Calu3 (cell line): ENCODE measurements around the gene RAD9B. TPM values are rescaled to one million over a fixed set of nuclear protein-coding genes. Genes with fewer than 3 reads are reported as not detected.
A peak's percentile ranks its signal among the peaks of the same experiment; 100 is the strongest.

ENCODE experiments used
- BruUV-seq: library from RNA; stranded (reverse); fragments of 400-500 nt; replicated peaks from 2 replicates; lab custom pipeline; 2021; lab: Mats Ljungman, UMichigan
- CTCF ChIA-PET: fragments of 300-600 bp; sonication (Branson Sonifier 250); formaldehyde crosslinking; loops from one replicate; lab custom pipeline; 2022; ENCODE audit warnings: antibody characterized with exemption; lab: Charles Lee
- DNase-seq: peaks from one replicate; pipeline ENCODE4 v3.0.0; 2022
- H3K27ac Mint-ChIP-seq: one replicate; pipeline ENCODE4 v1.8.0; 2022; ENCODE audit warnings: mixed read lengths; ENCODE audit not compliant: unreplicated experiment
- H3K27me3 Mint-ChIP-seq: one replicate; pipeline ENCODE4 v1.8.0; 2022; ENCODE audit warnings: mixed read lengths; ENCODE audit not compliant: unreplicated experiment
- H3K36me3 Mint-ChIP-seq: one replicate; pipeline ENCODE4 v1.8.0; 2022; ENCODE audit warnings: mild to moderate bottlenecking, moderate library complexity, mixed read lengths; ENCODE audit not compliant: insufficient read depth, unreplicated experiment
- H3K4me1 Mint-ChIP-seq: one replicate; pipeline ENCODE4 v1.8.0; 2022; ENCODE audit warnings: mild to moderate bottlenecking, low read depth, mixed read lengths; ENCODE audit not compliant: unreplicated experiment
- H3K4me3 Mint-ChIP-seq: one replicate; pipeline ENCODE4 v1.8.0; 2022; ENCODE audit warnings: mild to moderate bottlenecking, low read depth, moderate library complexity, mixed read lengths; ENCODE audit not compliant: unreplicated experiment
- H3K9me3 Mint-ChIP-seq: one replicate; pipeline ENCODE4 v1.8.0; 2022; ENCODE audit warnings: low read depth, mixed read lengths; ENCODE audit not compliant: unreplicated experiment
- intact Hi-C: fragments of 100-400 bp; cut with micrococcal nuclease; formaldehyde crosslinking; loops from one replicate; pipeline ENCODE4 v1.10.0; 2022; ENCODE audit not compliant: unreplicated experiment
- total RNA-seq: library from RNA; stranded (reverse); gene quantifications from 2 replicates; pipeline ENCODE4 v1.2.3, GENCODE V29; 2022
- TF ChIP-seq, protein P1 (sequence below): fragments of 200-600 bp; IDR thresholded peaks from one replicate; pipeline ENCODE4 v1.8.0; 2022; ENCODE audit warnings: antibody characterized with exemption; ENCODE audit not compliant: unreplicated experiment

Gene RAD9B
- total RNA-seq, 1 experiment from 2014 or later: 0.80 TPM

DNA sequence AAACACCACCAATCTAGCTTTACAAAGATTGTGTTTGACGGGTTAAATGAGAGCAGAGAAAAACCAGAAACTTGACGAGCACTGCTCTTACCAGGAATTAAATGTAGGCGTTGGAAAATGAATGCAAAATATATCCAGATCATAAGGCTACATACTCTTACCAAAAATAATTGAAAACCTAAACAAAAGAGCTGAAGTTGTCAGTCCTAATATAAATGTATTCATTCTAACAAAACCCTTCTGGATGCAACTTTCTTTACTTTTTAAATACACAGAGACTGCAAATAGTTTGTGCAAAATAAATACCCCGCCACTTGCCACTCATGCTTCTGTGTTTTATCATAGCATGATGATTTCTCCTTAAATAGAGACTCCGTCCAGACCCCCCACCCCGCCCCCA is 32.7 kb downstream of the RAD9B start:
- DNase-seq: no peak
- TF ChIP-seq, protein P1, sequence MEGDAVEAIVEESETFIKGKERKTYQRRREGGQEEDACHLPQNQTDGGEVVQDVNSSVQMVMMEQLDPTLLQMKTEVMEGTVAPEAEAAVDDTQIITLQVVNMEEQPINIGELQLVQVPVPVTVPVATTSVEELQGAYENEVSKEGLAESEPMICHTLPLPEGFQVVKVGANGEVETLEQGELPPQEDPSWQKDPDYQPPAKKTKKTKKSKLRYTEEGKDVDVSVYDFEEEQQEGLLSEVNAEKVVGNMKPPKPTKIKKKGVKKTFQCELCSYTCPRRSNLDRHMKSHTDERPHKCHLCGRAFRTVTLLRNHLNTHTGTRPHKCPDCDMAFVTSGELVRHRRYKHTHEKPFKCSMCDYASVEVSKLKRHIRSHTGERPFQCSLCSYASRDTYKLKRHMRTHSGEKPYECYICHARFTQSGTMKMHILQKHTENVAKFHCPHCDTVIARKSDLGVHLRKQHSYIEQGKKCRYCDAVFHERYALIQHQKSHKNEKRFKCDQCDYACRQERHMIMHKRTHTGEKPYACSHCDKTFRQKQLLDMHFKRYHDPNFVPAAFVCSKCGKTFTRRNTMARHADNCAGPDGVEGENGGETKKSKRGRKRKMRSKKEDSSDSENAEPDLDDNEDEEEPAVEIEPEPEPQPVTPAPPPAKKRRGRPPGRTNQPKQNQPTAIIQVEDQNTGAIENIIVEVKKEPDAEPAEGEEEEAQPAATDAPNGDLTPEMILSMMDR: no peak
- intact Hi-C loops: no loop called here
- Mint-ChIP-seq H3K27ac (no peak overlapping the region), H3K9me3 (no peaks in the 10 kb centered on the region), H3K4me3 (no peak overlapping the region), H3K36me3 (peaks cover 29% of the 10 kb centered on the region), H3K4me1 (peaks cover 8% of the 10 kb centered on the region), H3K27me3 (no peaks in the 10 kb centered on the region)
- BruUV-seq: no TSS peak
- CTCF ChIA-PET: no interaction called here

DNA sequence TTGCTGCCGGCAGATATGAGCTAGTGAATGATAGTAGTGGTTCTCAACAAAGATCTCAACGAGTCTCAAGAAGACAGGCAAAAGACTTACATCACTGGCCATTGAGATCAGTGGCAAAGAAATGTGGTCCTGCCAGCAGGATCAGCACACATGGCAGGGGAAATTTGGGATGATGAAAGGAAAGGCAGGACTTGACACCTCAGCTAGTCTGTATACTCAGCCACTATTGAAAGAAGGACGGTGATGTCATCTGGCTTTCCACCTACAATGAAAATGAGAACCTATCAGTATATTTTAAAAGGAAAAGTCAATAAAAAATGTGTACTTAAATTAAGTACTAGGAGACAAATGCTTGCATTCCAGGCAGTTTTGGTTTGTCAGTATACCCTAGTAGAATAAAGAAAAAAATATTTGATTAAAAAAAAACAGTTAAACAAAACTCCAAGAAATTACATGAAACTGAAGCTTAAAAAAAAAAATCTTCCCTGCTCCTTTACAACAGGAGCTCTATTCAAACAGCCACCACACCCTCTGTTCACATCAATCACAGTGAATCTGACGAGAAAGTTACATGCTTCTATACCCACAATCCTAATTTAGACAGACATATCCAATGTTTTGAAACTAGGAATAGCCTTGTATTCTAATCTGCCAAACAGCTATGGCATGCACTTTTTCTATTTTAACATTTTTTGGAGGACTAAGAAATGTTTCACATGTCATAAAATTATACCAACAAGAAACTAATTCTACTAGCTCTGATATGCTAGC is 34.9 kb downstream of the RAD9B start:
- TF ChIP-seq, protein P1: no peak
- CTCF ChIA-PET: no interaction called here
- intact Hi-C loops: no loop called here
- H3K36me3 Mint-ChIP-seq: peaks cover 33% of the 10 kb centered on the region
- no peak overlapping the region for H3K4me3 Mint-ChIP-seq
- H3K4me1 Mint-ChIP-seq: peaks cover 8% of the 10 kb centered on the region
- DNase-seq: no peak
- BruUV-seq: no TSS peak
- no peak overlapping the region for H3K27ac Mint-ChIP-seq
- no peaks in the 10 kb centered on the region for H3K27me3 Mint-ChIP-seq
- no peaks in the 10 kb centered on the region for H3K9me3 Mint-ChIP-seq

DNA sequence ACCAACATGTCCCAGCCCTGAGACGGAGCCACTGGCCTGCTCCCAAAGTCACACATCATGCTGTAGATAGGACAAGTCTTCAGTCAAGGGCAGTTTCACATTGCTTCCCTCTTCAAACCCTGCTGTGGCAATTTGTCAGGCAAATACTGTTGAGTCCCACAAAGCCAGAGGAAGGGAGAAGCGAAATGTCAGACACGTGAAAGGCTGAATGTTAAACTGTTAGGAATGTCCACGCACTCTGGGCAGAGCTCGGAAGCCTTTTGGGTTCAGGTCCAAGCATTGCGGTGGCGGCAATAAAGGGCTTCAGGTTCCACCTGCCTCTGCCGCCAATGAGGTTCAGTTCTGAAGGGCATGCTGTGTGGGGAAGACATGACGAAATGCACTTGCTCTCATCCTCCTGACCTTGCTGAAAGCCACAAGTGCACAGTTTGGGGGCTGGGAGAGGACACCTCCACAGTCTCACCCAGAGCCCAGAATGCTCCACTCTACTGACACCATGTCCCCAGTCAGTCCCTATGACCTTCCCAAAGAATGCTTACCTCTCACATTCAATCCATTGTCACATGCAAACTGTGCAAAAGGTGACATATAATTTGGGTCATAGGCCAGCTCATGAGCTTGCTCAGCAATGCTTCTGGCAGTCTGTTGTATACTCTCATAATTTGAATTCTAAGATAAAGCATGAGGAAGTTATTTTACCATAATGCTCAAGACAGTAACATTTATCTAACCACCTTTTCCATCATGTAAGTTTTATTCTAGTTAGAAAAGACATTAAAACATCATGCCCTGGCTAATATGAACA is 35.7 kb downstream of the RAD9B start:
- intact Hi-C loops: no loop called here
- H3K27me3 Mint-ChIP-seq: no peaks in the 10 kb centered on the region
- TF ChIP-seq, protein P1: no peak
- no peak overlapping the region for H3K4me3 Mint-ChIP-seq
- no TSS peak for BruUV-seq
- peaks cover 8% of the 10 kb centered on the region for H3K4me1 Mint-ChIP-seq
- no peaks in the 10 kb centered on the region for H3K9me3 Mint-ChIP-seq
- H3K27ac Mint-ChIP-seq: no peak overlapping the region
- no peak for DNase-seq
- H3K36me3 Mint-ChIP-seq: peaks cover 33% of the 10 kb centered on the region
- CTCF ChIA-PET: interaction anchor here (0.5 kb wide), 1 partner anchor 268 kb away, joined by 3 read pairs; no protein-coding TSS in a partner anchor

GRCh38 chr12:110538869-110539622 is 36.9 kb downstream of the RAD9B start:
- Mint-ChIP-seq H3K4me1 (peaks cover 8% of the 10 kb centered on the region), H3K9me3 (no peaks in the 10 kb centered on the region), H3K36me3 (peaks cover 41% of the 10 kb centered on the region), H3K4me3 (no peak overlapping the region), H3K27ac (peak overlapping the region; percentile 12), H3K27me3 (no peaks in the 10 kb centered on the region)
- CTCF ChIA-PET: no interaction called here
- BruUV-seq: no TSS peak
- TF ChIP-seq, protein P1: no peak
- intact Hi-C loops: no loop called here
- no peak for DNase-seq
